HPDE6-E6E7 (cell line): ENCODE results near the gene ADAMTSL4.
A peak's percentile ranks its signal among the peaks of the same experiment; 100 is the strongest.

Source experiments
- DNase-seq: peaks from one replicate; pipeline ENCODE4 v3.0.0; 2011; ENCODE audit warnings: missing footprints; ENCODE audit errors: extremely low spot score

ADAMTSL4 gene

GRCh38 chr1:150548632-150549495 lies at the start of gene ADAMTSL4:
Gene ADAMTSL4 (plus strand): TSS chr1:150549408. CDS start chr1:150552289, 2,881 bp downstream.
- DNase-seq: no peak

GRCh38 chr1:150505431-150505830 lies 43.8 kb upstream of the ADAMTSL4 start:
- no peak for DNase-seq

GRCh38 chr1:150507912-150508864 lies 41.0 kb upstream of the ADAMTSL4 start, which contains the start of gene ECM1:
Gene ECM1 (plus strand): TSS chr1:150508109. CDS start chr1:150508210, 101 bp downstream.
- DNase-seq: peak; percentile 88

- no peak for DNase-seq
These were observed 40.2 kb upstream of the ADAMTSL4 start for GRCh38 chr1:150508982-150509381.

GRCh38 chr1:150511551-150511950 lies 37.7 kb upstream of the ADAMTSL4 start:
- DNase-seq: no peak

- no peak for DNase-seq
These were observed 37.1 kb upstream of the ADAMTSL4 start for GRCh38 chr1:150511985-150512660.

GRCh38 chr1:150512846-150513245 lies 36.4 kb upstream of the ADAMTSL4 start:
- no peak for DNase-seq

- DNase-seq: peak; percentile 42
These were observed 35.8 kb upstream of the ADAMTSL4 start for GRCh38 chr1:150513351-150513791.

- DNase-seq: no peak
These were observed 34.9 kb upstream of the ADAMTSL4 start for GRCh38 chr1:150514260-150514659.

- DNase-seq: no peak
These were observed 34.3 kb upstream of the ADAMTSL4 start for GRCh38 chr1:150514913-150515327.

- DNase-seq: peak; percentile 97
These were observed 33.7 kb upstream of the ADAMTSL4 start, which contains the start of gene FALEC for GRCh38 chr1:150515328-150516049. Gene FALEC (plus strand): TSS chr1:150515752.

GRCh38 chr1:150516050-150516591 lies 33.1 kb upstream of the ADAMTSL4 start:
- no peak for DNase-seq

GRCh38 chr1:150516616-150517015 lies 32.6 kb upstream of the ADAMTSL4 start:
- DNase-seq: no peak

- no peak for DNase-seq
These were observed 27.8 kb upstream of the ADAMTSL4 start for GRCh38 chr1:150521196-150521968.

- DNase-seq: no peak
These were observed 23.9 kb upstream of the ADAMTSL4 start for GRCh38 chr1:150525348-150525747.

GRCh38 chr1:150528196-150528595 lies 21.0 kb upstream of the ADAMTSL4 start:
- no peak for DNase-seq

GRCh38 chr1:150529017-150529416 lies 20.2 kb upstream of the ADAMTSL4 start:
- no peak for DNase-seq

GRCh38 chr1:150530491-150531159 lies 18.6 kb upstream of the ADAMTSL4 start:
- DNase-seq: no peak

GRCh38 chr1:150532860-150533259 lies 16.3 kb upstream of the ADAMTSL4 start:
- DNase-seq: no peak
